Caco-2 (cell line): ENCODE results near the gene SLC4A1. TPM values are rescaled to one million over a fixed set of nuclear protein-coding genes. Genes with fewer than 3 reads are reported as not detected.

Experiments
- BruUV-seq: library from RNA; stranded (reverse); fragments of 400-500 nt; replicated peaks from 2 replicates; lab custom pipeline; 2021; lab: Mats Ljungman, UMichigan
- CTCF ChIA-PET: fragments of 300-600 bp; sonication (Branson Sonifier 250); formaldehyde crosslinking; loops from one replicate; lab custom pipeline; 2022; ENCODE audit warnings: antibody characterized with exemption; lab: Charles Lee
- POLR2A ChIA-PET: fragments of 300-600 bp; sonication (Branson Sonifier 250); formaldehyde crosslinking; loops from one replicate; lab custom pipeline; 2022; ENCODE audit warnings: antibody characterized with exemption; lab: Charles Lee
- DNase-seq, 2 experiments: peaks; one replicate each; pipeline versions ENCODE4 v3.0.0 to v3.0.0-alpha.2; 2020 to 2022
- H3K27me3 ChIP-seq: replicated peaks from 2 replicates; pipeline ENCODE4 v1.6.0; 2011; ENCODE audit warnings: low read length; ENCODE audit not compliant: control insufficient read depth, insufficient read depth
- H3K36me3 ChIP-seq: 2 replicates; pipeline ENCODE4 v1.5.1; 2011; ENCODE audit warnings: low read length; ENCODE audit not compliant: control insufficient read depth, insufficient read depth
- H3K4me1 ChIP-seq: fragments of 250-450 bp; sonication (Bioruptor Pico); 2 replicates; pipeline ENCODE4 v1.5.1; 2020; ENCODE audit warnings: mild to moderate bottlenecking
- H3K4me3 ChIP-seq: 2 replicates; pipeline ENCODE4 v1.5.1; 2011; ENCODE audit warnings: low read depth, mild to moderate bottlenecking, control low read depth, low read length
- H3K9me3 ChIP-seq: fragments of 250-450 bp; sonication (Bioruptor Pico); 2 replicates; pipeline ENCODE4 v1.5.1; 2020; ENCODE audit warnings: mild to moderate bottlenecking, moderate library complexity
- H3K27ac Mint-ChIP-seq: one replicate; pipeline ENCODE4 v1.8.0; 2022; ENCODE audit warnings: mixed read lengths; ENCODE audit not compliant: unreplicated experiment
- H3K27me3 Mint-ChIP-seq: one replicate; pipeline ENCODE4 v1.8.0; 2022; ENCODE audit warnings: mixed read lengths; ENCODE audit not compliant: insufficient read depth, unreplicated experiment
- H3K36me3 Mint-ChIP-seq: one replicate; pipeline ENCODE4 v1.8.0; 2022; ENCODE audit warnings: mild to moderate bottlenecking, mixed read lengths; ENCODE audit not compliant: insufficient read depth, unreplicated experiment
- H3K4me1 Mint-ChIP-seq: one replicate; pipeline ENCODE4 v1.8.0; 2022; ENCODE audit warnings: low read depth, mixed read lengths; ENCODE audit not compliant: unreplicated experiment
- H3K4me3 Mint-ChIP-seq: one replicate; pipeline ENCODE4 v1.8.0; 2022; ENCODE audit warnings: mild to moderate bottlenecking, moderate library complexity, mixed read lengths; ENCODE audit not compliant: unreplicated experiment
- H3K9me3 Mint-ChIP-seq: one replicate; pipeline ENCODE4 v1.8.0; 2022; ENCODE audit warnings: mixed read lengths; ENCODE audit not compliant: unreplicated experiment
- intact Hi-C: fragments of 100-400 bp; cut with micrococcal nuclease; formaldehyde crosslinking; loops from one replicate; pipeline ENCODE4 v1.10.0; 2022; ENCODE audit not compliant: unreplicated experiment
- total RNA-seq: library from RNA; stranded (reverse); gene quantifications from 2 replicates; pipeline ENCODE4 v1.2.3, GENCODE V29; 2022
- TF ChIP-seq, protein P1 (sequence below), 2 experiments: fragments of 200-600 bp in 1 of 2; IDR thresholded peaks; 1 replicate in 1 of 2; 2 replicates in 1 of 2; pipeline versions ENCODE4 v1.5.1 to v1.8.0; 2011 to 2022; ENCODE audit warnings: antibody characterized with exemption in 1 of 2, control low read depth in 1 of 2, inconsistent platforms in 1 of 2, low read depth in 1 of 2, low read length in 1 of 2, mild to moderate bottlenecking in 1 of 2, moderate library complexity in 1 of 2; ENCODE audit not compliant: insufficient read depth in 1 of 2, severe bottlenecking in 1 of 2, unreplicated experiment in 1 of 2

SLC4A1 gene
- total RNA-seq, 1 experiment from 2014 or later: not detected

DNA sequence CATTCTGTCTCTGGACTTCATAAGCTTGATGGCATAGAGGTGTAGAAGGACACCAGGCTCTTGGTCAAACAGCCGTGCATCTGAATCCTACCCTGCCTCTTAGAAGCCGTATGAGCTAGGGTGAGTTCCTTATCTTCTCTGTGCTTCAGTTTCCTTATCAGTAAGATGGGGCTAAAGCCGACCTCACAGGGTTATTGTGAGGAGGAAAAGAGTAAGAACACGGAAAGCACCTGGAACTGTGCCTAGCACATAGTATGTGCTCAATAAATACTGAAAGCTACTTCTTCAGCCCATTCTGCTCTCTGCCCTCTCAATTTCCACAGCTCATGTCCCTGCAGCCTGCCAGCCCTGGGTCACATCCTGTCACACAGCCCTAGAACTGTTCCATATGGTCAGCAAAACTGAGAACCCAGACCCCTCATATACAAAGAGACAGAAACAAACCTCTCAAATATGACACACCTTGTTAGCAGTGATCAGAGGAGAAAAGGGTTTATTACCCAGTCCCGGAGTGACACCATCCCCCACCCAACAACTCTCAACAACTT is 31.4 kb downstream of the SLC4A1 start:
- H3K27ac Mint-ChIP-seq: no peak overlapping the region
- no TSS peak for BruUV-seq
- H3K4me3 Mint-ChIP-seq: no peak overlapping the region
- no peaks in the 10 kb centered on the region for H3K9me3 Mint-ChIP-seq
- H3K4me1 Mint-ChIP-seq: no peaks in the 10 kb centered on the region
- TF ChIP-seq, protein P1, sequence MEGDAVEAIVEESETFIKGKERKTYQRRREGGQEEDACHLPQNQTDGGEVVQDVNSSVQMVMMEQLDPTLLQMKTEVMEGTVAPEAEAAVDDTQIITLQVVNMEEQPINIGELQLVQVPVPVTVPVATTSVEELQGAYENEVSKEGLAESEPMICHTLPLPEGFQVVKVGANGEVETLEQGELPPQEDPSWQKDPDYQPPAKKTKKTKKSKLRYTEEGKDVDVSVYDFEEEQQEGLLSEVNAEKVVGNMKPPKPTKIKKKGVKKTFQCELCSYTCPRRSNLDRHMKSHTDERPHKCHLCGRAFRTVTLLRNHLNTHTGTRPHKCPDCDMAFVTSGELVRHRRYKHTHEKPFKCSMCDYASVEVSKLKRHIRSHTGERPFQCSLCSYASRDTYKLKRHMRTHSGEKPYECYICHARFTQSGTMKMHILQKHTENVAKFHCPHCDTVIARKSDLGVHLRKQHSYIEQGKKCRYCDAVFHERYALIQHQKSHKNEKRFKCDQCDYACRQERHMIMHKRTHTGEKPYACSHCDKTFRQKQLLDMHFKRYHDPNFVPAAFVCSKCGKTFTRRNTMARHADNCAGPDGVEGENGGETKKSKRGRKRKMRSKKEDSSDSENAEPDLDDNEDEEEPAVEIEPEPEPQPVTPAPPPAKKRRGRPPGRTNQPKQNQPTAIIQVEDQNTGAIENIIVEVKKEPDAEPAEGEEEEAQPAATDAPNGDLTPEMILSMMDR (IDR thresholded peaks at IDR 0.05; ENCODE audit: insufficient read depth in 1 of 2, low read depth in 1 of 2, low read length in 1 of 2, severe bottlenecking in 1 of 2, unreplicated experiment in 1 of 2): no peak
- H3K27me3 Mint-ChIP-seq: no peaks in the 10 kb centered on the region
- intact Hi-C loops: no loop called here
- DNase-seq: no peak
- no peaks in the 10 kb centered on the region for H3K9me3 ChIP-seq
- no peaks in the 10 kb centered on the region for H3K36me3 Mint-ChIP-seq
- ChIA-PET POLR2A (no interaction called here), CTCF (interaction anchor here (0.6 kb wide), 1 partner anchor 15 kb away, joined by 7 read pairs; no protein-coding TSS in a partner anchor)
- no peak overlapping the region for H3K4me3 ChIP-seq
- no peaks in the 10 kb centered on the region for H3K36me3 ChIP-seq
- no peaks in the 10 kb centered on the region for H3K4me1 ChIP-seq
- no peaks in the 10 kb centered on the region for H3K27me3 ChIP-seq

DNA sequence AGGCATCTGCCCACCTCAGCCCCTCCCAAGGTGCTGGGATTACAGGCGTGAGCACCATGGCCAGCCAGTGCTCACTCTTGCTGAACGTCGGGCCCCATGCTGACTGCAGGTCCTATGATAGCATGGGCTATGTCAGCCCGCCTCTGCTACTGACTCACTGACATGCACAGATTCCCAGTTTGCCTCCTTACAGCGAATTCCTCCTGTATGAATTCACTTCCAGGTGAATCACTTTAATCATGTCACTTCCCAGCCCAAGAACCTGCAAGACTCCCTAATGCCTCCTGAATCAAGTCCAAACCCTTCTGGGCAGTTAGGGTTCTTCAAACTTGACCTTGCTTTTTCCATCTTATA is 32.4 kb downstream of the SLC4A1 start:
- no peaks in the 10 kb centered on the region for H3K27me3 ChIP-seq
- Mint-ChIP-seq H3K9me3 (no peaks in the 10 kb centered on the region), H3K36me3 (no peaks in the 10 kb centered on the region), H3K27ac (no peak overlapping the region), H3K4me1 (no peaks in the 10 kb centered on the region), H3K4me3 (no peak overlapping the region), H3K27me3 (no peaks in the 10 kb centered on the region)
- TF ChIP-seq, protein P1 (IDR thresholded peaks at IDR 0.05; ENCODE audit: insufficient read depth in 1 of 2, low read depth in 1 of 2, low read length in 1 of 2, severe bottlenecking in 1 of 2, unreplicated experiment in 1 of 2): no peak
- CTCF ChIA-PET: no interaction called here
- no peaks in the 10 kb centered on the region for H3K4me1 ChIP-seq
- DNase-seq: no peak
- intact Hi-C loops: no loop called here
- POLR2A ChIA-PET: no interaction called here
- H3K9me3 ChIP-seq: no peaks in the 10 kb centered on the region
- no TSS peak for BruUV-seq
- no peak overlapping the region for H3K4me3 ChIP-seq
- H3K36me3 ChIP-seq: no peaks in the 10 kb centered on the region

DNA sequence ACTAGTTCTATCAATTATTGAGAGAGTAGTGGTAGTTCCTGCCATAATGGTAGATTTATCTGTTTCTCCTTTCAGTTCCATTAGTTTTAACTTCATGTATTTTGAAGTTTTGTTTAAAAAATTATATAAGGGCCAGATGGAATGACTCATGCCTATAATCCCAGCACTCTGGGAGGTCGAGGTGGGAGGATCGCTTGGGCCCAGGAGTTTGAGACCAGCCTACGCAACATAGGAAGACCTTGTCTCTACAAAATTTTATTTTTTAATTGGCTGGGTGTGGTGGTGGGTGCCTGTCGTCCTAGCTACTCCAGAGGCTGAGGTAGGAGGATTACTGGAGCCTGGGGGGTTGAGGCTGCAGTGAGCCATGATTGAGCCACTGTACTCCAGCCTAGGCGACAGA is 34.4 kb downstream of the SLC4A1 start:
- intact Hi-C loops: no loop called here
- no peak for DNase-seq
- POLR2A ChIA-PET: no interaction called here
- TF ChIP-seq, protein P1 (IDR thresholded peaks at IDR 0.05; ENCODE audit: insufficient read depth in 1 of 2, low read depth in 1 of 2, low read length in 1 of 2, severe bottlenecking in 1 of 2, unreplicated experiment in 1 of 2): no peak
- H3K9me3 ChIP-seq: no peaks in the 10 kb centered on the region
- H3K27me3 ChIP-seq: no peaks in the 10 kb centered on the region
- no TSS peak for BruUV-seq
- CTCF ChIA-PET: no interaction called here
- Mint-ChIP-seq H3K27ac (no peak overlapping the region), H3K9me3 (no peaks in the 10 kb centered on the region), H3K36me3 (no peaks in the 10 kb centered on the region), H3K4me1 (no peaks in the 10 kb centered on the region), H3K27me3 (no peaks in the 10 kb centered on the region), H3K4me3 (no peak overlapping the region)
- H3K36me3 ChIP-seq: no peaks in the 10 kb centered on the region
- H3K4me1 ChIP-seq: no peaks in the 10 kb centered on the region
- no peak overlapping the region for H3K4me3 ChIP-seq
